Esophagus muscularis mucosa (tissue), 3 donors: Measurements from ENCODE around the gene SLC27A3.

Experiments used
- POLR2A ChIP-seq: fragments of 450-650 bp; IDR thresholded peaks from one replicate; pipeline ENCODE4 v1.6.1; 2017; ENCODE audit warnings: antibody characterized with exemption, moderate library complexity, mild to moderate bottlenecking, low read depth
- TF ChIP-seq, protein P1 (sequence below), 3 experiments: fragments of 200-600 bp in 2 of 3; fragments of 450-650 bp in 1 of 3; sonication (generic) in 2 of 3; IDR thresholded peaks; one replicate each; pipeline ENCODE4 v1.5.1; 2017 to 2019; ENCODE audit warnings: antibody characterized with exemption in 3 of 3, mild to moderate bottlenecking in 2 of 3, moderate library complexity in 1 of 3

DNA sequence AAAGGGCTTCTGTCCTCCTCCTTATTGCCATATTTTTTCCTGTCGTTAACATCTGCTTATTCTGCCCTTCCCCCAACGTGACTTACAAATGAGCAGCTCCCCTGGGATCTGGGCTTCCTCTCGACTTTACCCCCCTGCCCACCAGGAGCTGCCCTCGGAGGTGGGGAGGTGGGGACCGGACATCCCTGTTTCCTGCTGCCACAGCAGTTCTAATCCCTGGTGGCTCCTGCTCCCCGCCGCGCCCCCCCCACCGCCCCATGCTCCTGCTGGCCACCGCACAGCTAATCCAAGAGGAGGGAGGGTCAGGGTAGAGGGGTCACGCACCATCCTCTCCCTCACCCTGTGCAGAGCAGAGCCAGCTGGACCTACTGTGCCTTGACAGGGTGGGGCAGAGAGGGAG, 4.4 kb upstream of the SLC27A3 start:
- TF ChIP-seq, protein P1, sequence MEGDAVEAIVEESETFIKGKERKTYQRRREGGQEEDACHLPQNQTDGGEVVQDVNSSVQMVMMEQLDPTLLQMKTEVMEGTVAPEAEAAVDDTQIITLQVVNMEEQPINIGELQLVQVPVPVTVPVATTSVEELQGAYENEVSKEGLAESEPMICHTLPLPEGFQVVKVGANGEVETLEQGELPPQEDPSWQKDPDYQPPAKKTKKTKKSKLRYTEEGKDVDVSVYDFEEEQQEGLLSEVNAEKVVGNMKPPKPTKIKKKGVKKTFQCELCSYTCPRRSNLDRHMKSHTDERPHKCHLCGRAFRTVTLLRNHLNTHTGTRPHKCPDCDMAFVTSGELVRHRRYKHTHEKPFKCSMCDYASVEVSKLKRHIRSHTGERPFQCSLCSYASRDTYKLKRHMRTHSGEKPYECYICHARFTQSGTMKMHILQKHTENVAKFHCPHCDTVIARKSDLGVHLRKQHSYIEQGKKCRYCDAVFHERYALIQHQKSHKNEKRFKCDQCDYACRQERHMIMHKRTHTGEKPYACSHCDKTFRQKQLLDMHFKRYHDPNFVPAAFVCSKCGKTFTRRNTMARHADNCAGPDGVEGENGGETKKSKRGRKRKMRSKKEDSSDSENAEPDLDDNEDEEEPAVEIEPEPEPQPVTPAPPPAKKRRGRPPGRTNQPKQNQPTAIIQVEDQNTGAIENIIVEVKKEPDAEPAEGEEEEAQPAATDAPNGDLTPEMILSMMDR (IDR thresholded peaks at IDR 0.05): no peak
- no peak for TF ChIP-seq POLR2A
